ENCODE data around the gene KRT79.

GRCh38 chr12:52782502-52782901 lies 51.6 kb downstream of the KRT79 start:
- TF ChIP-seq CTCF (conservative IDR thresholded peaks at IDR 0.05 in 1 of 2, IDR thresholded peaks at IDR 0.05 in 1 of 2; ENCODE audit: extremely low read depth in 1 of 2, insufficient read depth in 1 of 2, low read depth in 1 of 2, low read length in 2 of 2) (no peak), EZH2 (IDR thresholded peaks at IDR 0.05; ENCODE audit: borderline replicate concordance, low read length) (no peak)

Measured in mammary epithelial cell (primary cell).